IPS DF 6.9 (cell line): ENCODE measurements around the gene LYZL4.

ENCODE experiments used
- DNase-seq: peaks from one replicate; pipeline ENCODE4 v3.0.0-alpha.2; 2013; ENCODE audit warnings: low read depth, low spot score
- H3K27ac ChIP-seq: one replicate; pipeline ENCODE4 v1.5.1; 2013; ENCODE audit warnings: low read length, control low read depth
- H3K27me3 ChIP-seq: 2 replicates; pipeline ENCODE4 v1.6.1; 2013; ENCODE audit warnings: mild to moderate bottlenecking, low read length; ENCODE audit not compliant: control insufficient read depth, insufficient read depth
- H3K36me3 ChIP-seq: 2 replicates; pipeline ENCODE4 v1.6.1; 2013; ENCODE audit warnings: low read length; ENCODE audit not compliant: control insufficient read depth, insufficient read depth
- H3K4me1 ChIP-seq: 2 replicates; pipeline ENCODE4 v1.6.1; 2013; ENCODE audit warnings: low read length; ENCODE audit not compliant: control insufficient read depth, insufficient read depth
- H3K4me3 ChIP-seq: 2 replicates; pipeline ENCODE4 v1.5.1; 2013; ENCODE audit warnings: mild to moderate bottlenecking, low read length
- H3K9me3 ChIP-seq: 2 replicates; pipeline ENCODE4 v1.6.1; 2013; ENCODE audit warnings: low read length, inconsistent platforms; ENCODE audit not compliant: control insufficient read depth, insufficient read depth
- WGBS: extraction: QIAGEN DNeasy Blood & Tissue Kit; methylation state at CpG from one replicate; pipeline ENCODE4 v1.1.7; 2013; ENCODE audit warnings: mixed read lengths, missing lambda C conversion rate; ENCODE audit not compliant: insufficient read length, insufficient coverage; 5-methylcytosine and 5-hydroxymethylcytosine counted together

The LYZL4 gene

DNA sequence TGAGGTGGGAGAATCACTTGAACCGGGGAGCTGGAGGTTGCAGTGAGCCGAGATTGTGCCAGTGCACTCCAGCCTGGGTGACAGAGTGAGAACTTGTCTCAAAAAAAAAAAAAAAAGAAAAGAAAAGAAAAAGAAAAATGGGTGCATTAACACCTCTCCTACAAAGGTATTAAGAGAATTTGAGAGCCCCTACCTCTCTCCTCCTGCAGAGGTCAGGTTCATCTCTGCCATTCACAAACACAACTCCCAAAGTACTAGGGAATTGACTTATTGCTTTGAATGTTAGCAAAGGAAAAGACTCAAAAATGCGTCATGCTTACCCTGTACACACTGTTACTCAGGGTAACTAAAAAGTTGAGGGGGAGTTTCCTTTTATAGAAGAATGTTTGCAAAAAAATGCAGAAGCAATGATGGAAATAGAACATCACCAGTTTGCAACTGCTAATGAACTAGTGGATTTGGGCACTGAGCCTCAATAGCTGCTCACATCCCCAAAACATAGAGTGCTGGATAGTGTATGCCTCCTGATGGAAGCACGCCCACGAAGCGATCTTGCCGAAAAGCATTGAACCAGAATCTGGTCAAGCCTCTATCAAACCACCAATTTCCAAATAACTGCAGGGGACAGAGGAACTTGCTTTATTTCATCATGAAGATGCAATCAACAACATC, 15.5 kb upstream of the LYZL4 start:
- no peaks in the 10 kb centered on the region for H3K27me3 ChIP-seq
- no peak for DNase-seq
- no peaks in the 10 kb centered on the region for H3K36me3 ChIP-seq
- no peaks in the 10 kb centered on the region for H3K4me1 ChIP-seq
- H3K9me3 ChIP-seq = no peaks in the 10 kb centered on the region
- H3K4me3 ChIP-seq = no peak overlapping the region
- no CpG with 5 or more reads among the region's 7 CpGs for WGBS
- H3K27ac ChIP-seq = no peak overlapping the region

GRCh38 chr3:42424911-42425310, 14.5 kb upstream of the LYZL4 start:
- Histone ChIP-seq H3K27ac (no peak overlapping the region), H3K36me3 (no peaks in the 10 kb centered on the region), H3K4me1 (no peaks in the 10 kb centered on the region), H3K4me3 (no peak overlapping the region), H3K27me3 (no peaks in the 10 kb centered on the region), H3K9me3 (no peaks in the 10 kb centered on the region)
- DNase-seq = no peak
- WGBS = no CpG with 5 or more reads among the region's 3 CpGs

GRCh38 chr3:42421818-42422796, 11.7 kb upstream of the LYZL4 start:
- Histone ChIP-seq H3K36me3 (no peaks in the 10 kb centered on the region), H3K27me3 (no peaks in the 10 kb centered on the region), H3K27ac (no peak overlapping the region), H3K9me3 (no peaks in the 10 kb centered on the region), H3K4me1 (no peaks in the 10 kb centered on the region), H3K4me3 (no peak overlapping the region)
- no CpG with 5 or more reads among the region's 20 CpGs for WGBS
- no peak for DNase-seq

- no peak overlapping the region for H3K27ac ChIP-seq
- DNase-seq = no peak
- no CpG with 5 or more reads among the region's 1 CpG for WGBS
- H3K36me3 ChIP-seq = no peaks in the 10 kb centered on the region
- H3K9me3 ChIP-seq = no peaks in the 10 kb centered on the region
- H3K27me3 ChIP-seq = no peaks in the 10 kb centered on the region
- no peaks in the 10 kb centered on the region for H3K4me1 ChIP-seq
- H3K4me3 ChIP-seq = no peak overlapping the region
These were observed 9.2 kb upstream of the LYZL4 start for GRCh38 chr3:42419563-42419962.

- H3K27me3 ChIP-seq = no peaks in the 10 kb centered on the region
- no peaks in the 10 kb centered on the region; the same call in 1 of the 2 replicates for H3K4me1 ChIP-seq
- H3K9me3 ChIP-seq = no peaks in the 10 kb centered on the region
- DNase-seq = no peak
- WGBS = no CpG with 5 or more reads among the region's 6 CpGs
- H3K27ac ChIP-seq = no peak overlapping the region
- H3K36me3 ChIP-seq = 0 out of 2 replicates have a peak, but pooled peaks cover 3% of the 10 kb centered on the region
- no peak overlapping the region for H3K4me3 ChIP-seq
These were observed 2.2 kb upstream of the LYZL4 start for GRCh38 chr3:42412526-42413155.

DNA sequence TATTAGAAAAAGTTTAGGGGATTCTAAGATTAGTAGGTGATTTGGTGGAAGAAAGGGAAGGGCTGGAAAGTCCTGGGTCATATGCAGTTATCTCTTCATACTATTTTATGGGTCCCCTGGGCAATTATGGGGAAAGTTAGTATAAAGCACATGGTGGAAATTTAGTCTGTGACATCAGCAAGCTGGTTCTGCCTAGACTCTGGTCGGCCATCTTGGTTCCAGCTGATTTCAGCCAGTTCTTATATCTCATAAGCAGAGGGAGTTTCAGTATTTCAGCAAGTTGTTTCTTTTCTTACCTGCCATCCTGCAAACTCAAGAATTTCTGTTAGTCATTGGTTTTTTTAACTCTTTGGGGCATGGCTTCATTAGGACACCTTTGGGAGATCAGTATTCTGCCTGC, 1.0 kb upstream of the LYZL4 start:
- H3K4me1 ChIP-seq = no peaks in the 10 kb centered on the region; the same call in 1 of the 2 replicates
- no peaks in the 10 kb centered on the region for H3K9me3 ChIP-seq
- H3K4me3 ChIP-seq = no peak overlapping the region
- no peak for DNase-seq
- H3K27ac ChIP-seq = no peak overlapping the region
- H3K27me3 ChIP-seq = no peaks in the 10 kb centered on the region
- 0 out of 2 replicates have a peak, but pooled peaks cover 3% of the 10 kb centered on the region for H3K36me3 ChIP-seq
- WGBS = no CpG with 5 or more reads among the region's 1 CpG

GRCh38 chr3:42408156-42408555, 2.3 kb downstream of the LYZL4 start:
- Histone ChIP-seq H3K4me1 (no peaks in the 10 kb centered on the region), H3K4me3 (no peak overlapping the region), H3K36me3 (0 out of 2 replicates have a peak, but pooled peaks cover 3% of the 10 kb centered on the region), H3K27ac (no peak overlapping the region), H3K9me3 (no peaks in the 10 kb centered on the region), H3K27me3 (no peaks in the 10 kb centered on the region)
- DNase-seq = no peak
- no CpG with 5 or more reads among the region's 2 CpGs for WGBS

DNA sequence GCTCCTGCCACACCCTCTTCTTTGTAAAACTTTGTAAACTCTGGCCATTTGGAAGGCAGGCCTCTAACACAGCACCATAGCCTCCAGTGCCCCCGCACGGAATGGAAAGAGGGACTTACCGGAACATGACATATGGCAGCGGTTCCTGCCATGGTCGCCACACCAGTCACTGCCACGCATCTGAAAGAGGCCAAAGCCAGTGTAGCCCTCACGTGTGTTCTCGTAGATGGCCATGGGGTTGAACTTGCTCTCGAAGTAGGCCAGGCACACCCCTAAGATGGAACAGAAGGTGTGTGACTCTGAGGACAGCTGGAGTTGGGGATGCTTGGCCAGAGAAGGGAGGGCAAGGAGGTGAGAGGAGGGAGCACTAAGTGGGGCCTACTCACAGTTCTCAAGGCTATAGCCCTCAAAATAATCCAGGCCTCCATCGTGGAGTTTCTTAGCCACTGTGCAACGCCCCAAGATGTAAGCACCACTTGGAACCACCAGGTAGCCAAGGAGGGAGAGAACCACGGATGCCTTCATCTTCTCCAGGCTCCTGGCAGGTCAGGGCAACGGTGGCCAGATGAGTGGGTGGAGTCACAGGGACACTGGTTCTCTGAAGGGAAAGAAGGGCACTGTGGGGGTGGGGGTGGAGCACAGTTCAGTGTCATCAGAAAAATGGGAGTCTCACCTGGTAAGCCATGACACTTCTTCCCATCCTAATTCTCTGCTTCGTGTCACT, 3.5 kb downstream of the LYZL4 start:
- H3K27ac ChIP-seq = no peak overlapping the region
- no peaks in the 10 kb centered on the region for H3K4me1 ChIP-seq
- H3K9me3 ChIP-seq = no peaks in the 10 kb centered on the region
- WGBS = no CpG with 5 or more reads among the region's 14 CpGs
- DNase-seq = no peak
- H3K27me3 ChIP-seq = no peaks in the 10 kb centered on the region
- H3K36me3 ChIP-seq = 0 out of 2 replicates have a peak, but pooled peaks cover 3% of the 10 kb centered on the region
- H3K4me3 ChIP-seq = no peak overlapping the region

DNA sequence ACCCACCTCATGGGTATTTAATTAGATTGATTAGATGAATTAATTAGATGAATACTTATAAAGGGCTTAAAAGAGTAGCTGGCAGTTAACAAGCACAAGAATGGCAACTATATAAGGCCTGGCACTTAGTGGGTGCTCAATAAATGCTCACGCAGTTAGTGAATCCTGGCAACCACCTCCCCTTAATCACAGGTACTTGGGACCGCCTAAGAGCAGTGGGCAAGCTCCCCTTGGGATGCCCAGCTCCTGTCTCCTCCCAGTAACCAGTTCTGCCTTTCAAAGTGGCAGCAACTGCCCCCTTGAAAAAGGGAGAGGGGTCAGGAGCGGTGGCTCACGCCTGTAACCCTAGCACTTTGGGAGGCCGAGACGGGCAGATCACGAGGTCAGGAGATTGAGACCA, 4.6 kb downstream of the LYZL4 start:
- Histone ChIP-seq H3K27me3 (no peaks in the 10 kb centered on the region), H3K4me1 (no peaks in the 10 kb centered on the region), H3K9me3 (no peaks in the 10 kb centered on the region), H3K27ac (no peak overlapping the region), H3K36me3 (0 out of 2 replicates have a peak, but pooled peaks cover 3% of the 10 kb centered on the region), H3K4me3 (no peak overlapping the region)
- no CpG with 5 or more reads among the region's 7 CpGs for WGBS
- DNase-seq = no peak

GRCh38 chr3:42403737-42404136, 6.7 kb downstream of the LYZL4 start:
- H3K36me3 ChIP-seq = 0 out of 2 replicates have a peak, but pooled peaks cover 3% of the 10 kb centered on the region
- H3K27ac ChIP-seq = no peak overlapping the region
- WGBS = no CpG with 5 or more reads among the region's 3 CpGs
- no peaks in the 10 kb centered on the region for H3K27me3 ChIP-seq
- no peaks in the 10 kb centered on the region for H3K9me3 ChIP-seq
- no peak overlapping the region for H3K4me3 ChIP-seq
- no peaks in the 10 kb centered on the region for H3K4me1 ChIP-seq
- DNase-seq = no peak
